Left forelimb (tissue), 1 donor: ENCODE data around the gene RNF113A.
"Not testable (repeated sequence)": the region's sequence is repeated elsewhere in the genome, so short reads cannot be mapped to it uniquely, and the experiment has no call there.

Experiments
- DNase-seq: peaks from one replicate; pipeline ENCODE4 v3.0.0-alpha.2; 2018; ENCODE audit warnings: low spot score

RNF113A gene

DNA sequence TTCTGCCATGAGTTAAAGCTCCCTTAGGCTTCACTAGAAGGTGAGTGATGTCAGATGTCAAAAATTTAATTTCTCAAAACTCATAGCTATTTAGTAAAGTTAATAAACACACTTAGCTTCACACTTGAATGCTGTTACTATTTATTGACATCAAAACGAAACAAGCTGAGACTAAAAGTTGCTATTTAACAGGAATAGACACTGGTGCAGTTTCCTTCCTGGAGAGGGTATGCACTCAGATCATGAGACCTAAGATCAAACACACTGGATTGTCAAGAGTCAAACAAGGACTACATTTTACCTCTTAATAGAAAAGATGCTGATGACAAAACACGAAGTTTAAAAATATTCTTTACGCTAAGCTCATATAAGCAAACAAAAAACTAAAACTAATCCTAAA, 37.6 kb downstream of the RNF113A start:
- no peak for DNase-seq

DNA sequence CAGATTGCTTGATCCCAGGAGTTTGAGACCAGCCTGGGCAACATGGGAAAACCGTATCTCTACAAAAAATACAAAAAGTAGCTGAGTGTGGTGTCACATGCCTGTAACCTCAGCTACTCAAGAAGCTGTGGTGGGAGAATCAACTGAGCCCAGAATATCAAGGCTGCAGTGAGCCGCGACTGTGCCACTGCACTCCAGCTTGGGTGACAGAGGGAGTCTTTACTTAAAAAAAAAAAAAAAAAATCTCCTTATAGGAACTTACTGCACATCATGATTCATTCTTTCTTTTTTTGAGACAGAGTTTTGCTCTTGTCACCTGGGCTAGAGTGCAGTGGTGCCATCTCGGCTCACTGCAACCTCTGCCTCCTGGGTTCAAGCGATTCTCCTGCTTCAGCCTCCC, 43.1 kb downstream of the RNF113A start:
- no peak for DNase-seq

- DNase-seq, result no peak
Measured at GRCh38 chrX:119826399-119826959, 45.1 kb downstream of the RNF113A start.

DNA sequence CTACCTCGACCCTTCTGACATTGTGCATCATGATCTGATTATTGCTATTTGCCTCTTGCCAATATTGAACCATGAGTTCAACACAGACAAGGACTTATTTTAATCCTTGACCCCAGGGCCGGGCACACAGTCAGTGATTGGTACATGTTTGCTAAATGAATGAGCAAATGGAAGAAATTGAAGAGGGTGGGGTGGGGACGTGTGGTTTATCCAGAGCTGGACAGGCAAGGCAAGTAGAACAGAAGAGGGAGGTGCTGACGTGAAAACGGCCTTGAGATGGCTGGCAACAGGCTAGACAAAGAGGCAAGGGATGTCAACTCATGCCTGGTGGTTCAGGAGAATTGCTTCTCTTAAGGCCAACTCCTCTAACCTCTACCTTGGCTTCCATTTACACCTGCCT, 47.3 kb downstream of the RNF113A start:
- not testable (repeated sequence) for DNase-seq

- not testable (repeated sequence) for DNase-seq
Measured at GRCh38 chrX:119821703-119822102, 49.8 kb downstream of the RNF113A start.
